ENCODE results near the gene TSPEAR.
"Not testable (repeated sequence)": the region's sequence is repeated elsewhere in the genome, so short reads cannot be mapped to it uniquely, and the experiment has no call there.

The TSPEAR gene

DNA sequence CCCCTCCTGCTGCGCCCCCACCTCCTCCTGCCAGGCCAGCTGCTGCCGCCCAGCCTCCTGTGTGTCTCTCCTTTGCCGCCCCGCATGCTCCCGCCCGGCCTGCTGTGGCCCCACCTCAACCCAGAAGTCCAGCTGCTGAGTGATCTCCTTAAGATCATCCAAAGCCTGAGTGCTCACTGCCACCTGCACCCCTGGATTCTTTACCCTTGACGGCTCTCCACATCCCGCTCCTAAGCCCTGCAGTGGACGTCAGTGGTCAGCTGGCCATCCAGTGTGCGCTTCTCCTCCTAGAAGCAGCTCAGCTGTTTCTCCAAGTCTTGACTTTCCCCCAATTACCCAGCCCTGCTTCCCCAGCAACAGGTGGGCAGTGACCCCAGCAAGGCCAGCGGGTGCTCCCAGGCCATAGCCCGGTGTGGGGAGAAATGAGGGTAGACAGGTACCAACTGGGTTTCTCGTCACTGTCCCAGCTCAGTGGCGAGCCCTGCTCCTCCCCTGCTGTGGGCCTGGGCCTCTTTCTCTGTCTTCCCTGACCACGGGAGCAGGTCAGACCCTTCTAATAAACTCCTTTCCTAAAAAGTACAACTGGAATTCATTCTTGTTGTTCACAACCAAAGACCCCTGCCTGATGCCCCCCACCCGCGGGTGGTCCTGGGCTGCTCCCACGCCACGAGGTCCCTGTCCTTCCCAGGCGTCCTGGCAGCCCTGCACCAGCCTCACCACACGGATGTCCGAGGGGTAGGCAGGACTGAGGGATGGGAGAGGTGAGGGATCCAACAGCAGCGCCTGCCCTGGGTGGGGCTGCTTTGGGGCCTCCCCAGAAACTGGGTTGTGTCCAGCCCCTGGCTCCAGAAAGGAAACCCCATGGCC lies 109.5 kb downstream of the TSPEAR start:
- no peak for FAIRE-seq

DNA sequence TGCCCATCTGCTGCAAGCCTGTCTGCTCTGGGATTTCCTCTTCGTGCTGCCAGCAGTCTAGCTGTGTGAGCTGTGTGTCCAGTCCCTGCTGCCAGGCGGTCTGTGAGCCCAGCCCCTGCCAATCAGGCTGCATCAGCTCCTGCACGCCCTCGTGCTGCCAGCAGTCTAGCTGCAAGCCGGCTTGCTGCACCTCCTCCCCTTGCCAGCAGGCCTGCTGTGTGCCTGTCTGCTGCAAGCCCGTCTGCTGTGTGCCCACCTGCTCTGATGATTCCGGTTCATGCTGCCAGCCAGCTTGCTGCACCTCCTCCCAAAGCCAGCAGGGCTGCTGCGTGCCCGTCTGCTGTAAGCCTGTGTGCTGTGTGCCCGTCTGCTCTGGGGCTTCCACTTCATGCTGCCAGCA lies 110.3 kb downstream of the TSPEAR start:
- not testable (repeated sequence) for FAIRE-seq

DNA sequence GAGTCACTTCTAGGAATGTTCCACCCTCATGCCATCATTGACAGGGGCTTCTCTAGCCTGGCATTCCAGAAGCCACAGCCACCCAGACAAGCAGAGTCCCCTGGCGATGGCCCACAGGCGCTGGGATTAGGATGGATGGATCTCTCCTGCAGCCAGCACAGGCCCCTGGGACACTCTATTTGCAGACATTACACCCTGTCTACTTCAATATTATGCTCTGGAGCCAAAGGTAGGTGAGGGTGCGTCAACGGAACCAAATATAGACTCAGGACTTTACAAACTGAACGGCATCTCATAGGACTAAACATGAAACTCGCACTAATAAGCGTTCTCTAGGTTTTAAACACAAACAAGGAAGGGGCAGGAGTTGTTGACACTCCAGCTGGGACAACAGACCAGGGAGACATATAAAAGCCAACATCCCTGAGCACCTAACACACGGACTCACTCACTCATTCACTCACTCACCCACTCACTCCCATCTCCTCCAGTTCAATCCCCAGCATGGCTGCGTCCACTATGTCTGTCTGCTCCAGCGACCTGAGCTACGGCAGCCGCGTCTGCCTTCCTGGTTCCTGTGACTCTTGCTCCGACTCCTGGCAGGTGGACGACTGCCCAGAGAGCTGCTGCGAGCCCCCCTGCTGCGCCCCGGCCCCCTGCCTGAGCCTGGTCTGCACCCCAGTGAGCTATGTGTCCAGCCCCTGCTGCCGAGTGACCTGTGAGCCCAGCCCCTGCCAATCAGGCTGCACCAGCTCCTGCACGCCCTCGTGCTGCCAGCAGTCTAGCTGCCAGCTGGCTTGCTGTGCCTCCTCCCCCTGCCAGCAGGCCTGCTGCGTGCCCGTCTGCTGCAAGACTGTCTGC lies 111.0 kb downstream of the TSPEAR start, which contains the start of gene KRTAP10-7:
TSS of gene KRTAP10-7 (plus strand) at position 480 of the 861 bp plus-strand sequence. CDS start at position 505, 25 bp downstream.
- not testable (repeated sequence) for FAIRE-seq

DNA sequence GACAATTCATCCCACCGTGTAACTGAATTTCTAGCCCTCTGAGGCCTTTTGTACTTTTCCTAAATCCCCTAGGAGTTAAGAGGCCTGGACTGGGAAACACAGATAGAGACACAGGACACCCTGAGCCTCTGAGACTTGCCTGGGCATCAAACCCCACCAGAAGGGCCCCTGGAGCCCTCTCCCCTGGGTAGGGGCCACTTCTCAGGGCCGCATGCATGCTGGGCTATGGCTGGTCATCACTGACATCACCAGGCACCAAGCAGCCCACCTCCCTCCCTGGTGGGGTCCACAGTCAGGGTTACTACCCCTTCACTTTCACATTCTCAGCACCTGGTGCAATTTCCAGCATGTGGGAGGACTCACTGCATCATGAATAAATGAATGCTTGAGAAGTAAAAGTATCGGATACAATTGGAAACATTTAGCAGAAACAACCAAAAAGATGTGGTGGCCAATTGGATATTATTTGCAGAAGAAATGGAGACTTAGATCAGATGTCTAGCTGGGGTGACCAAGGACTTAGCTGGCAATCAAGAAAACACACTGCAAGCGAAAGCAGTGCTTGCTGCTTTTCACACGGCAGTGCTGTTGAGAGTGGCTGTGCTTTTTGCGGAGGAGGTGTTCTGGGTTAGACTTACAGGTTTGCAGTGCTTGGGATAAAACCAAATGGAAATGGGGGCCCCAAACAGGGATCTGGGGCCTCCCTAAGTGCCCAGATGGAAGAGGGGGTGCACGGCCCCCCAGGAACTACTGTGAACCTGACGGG lies 111.9 kb downstream of the TSPEAR start:
- no peak for FAIRE-seq

DNA sequence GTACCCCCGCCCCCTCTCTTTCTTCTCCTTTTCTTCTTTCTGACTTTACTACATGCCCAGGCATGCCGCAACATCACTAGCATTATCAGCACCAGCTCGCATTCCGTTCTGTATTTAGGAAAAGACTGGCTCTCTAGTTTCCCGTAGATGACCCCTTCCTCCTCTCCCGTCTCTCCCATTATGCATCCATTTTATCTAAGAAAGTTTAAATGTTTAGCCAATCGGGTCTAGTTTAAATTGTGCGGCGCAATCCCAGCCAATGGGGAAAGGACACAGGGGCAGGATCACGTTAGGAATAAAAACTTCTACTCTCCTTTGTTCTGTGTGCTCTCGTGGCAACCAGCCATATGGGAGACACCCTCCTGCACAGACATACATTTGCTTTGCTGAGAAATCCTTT lies 113.3 kb downstream of the TSPEAR start:
- no peak for FAIRE-seq

DNA sequence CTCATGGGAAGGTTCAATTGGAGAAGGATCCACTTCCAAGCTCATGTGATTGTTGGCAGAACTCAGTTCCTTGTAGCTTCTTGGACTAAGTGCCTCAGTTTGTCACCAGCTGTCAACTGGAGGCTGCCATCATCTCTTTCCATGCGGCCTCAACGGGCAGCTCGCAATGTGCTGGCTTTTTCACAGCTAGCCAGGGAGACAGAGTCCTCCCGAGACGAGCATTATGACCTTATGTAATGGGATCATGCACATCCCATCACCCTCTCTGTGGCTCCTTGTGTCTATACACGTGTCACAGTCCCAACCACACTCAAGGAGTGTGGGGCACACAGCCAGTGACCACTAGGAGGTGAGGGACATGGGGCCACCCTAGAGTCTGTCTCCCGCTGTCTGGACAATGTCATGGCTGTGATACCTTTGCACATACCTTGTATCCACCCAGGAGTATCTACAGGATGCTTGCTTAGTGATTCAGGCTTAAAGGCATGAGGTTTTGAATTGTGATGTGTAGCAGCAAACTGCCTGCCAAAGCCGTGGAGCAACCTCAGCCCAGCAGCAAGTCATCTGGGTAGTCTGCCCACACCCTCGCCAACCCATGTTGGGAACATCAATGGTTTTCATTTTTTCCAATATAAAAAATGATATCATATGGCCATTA lies 115.2 kb downstream of the TSPEAR start:
- FAIRE-seq, result no peak

DNA sequence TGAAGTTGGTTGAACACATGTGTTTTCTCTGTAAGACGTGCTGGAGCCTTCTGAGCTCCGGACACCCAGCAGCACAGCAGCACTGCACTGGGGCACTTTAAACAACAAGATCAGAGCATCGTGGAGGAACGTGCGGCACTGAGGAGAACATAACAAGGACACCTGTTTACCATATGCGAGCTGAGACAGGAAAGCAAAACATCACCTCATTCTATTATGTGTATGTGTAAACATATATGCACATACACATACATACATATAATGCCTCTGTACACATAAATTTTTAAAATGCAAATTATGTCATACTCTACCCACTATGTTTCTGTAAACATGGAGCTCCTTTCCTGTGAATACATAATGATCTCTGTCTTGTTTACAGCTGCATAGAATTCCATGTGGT lies 115.8 kb downstream of the TSPEAR start:
- FAIRE-seq, result no peak

DNA sequence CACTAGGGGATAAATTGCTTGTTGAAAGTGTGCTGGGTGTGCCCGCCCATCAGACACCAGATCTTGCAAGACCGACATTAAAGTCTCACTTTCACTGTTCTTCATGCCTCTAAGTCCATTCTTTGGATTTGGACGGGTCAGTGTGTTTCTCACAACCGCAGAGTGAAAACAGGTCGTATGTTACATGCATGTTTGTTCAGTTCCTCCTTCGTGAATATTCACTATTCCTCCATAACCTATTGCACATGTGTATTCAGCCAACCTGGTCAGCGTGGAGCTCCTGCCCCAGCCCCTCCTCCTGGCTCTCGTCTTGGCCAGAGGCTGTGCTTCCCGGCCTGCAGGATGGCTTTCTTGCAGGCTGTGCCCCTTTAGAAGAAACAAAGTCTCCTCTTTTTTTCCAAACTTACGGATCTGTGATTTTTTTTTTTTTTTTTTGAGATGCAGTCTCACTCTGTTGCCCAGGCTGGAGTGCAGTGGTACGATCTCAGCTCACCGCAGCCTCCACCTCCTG lies 116.9 kb downstream of the TSPEAR start:
- FAIRE-seq, result no peak

DNA sequence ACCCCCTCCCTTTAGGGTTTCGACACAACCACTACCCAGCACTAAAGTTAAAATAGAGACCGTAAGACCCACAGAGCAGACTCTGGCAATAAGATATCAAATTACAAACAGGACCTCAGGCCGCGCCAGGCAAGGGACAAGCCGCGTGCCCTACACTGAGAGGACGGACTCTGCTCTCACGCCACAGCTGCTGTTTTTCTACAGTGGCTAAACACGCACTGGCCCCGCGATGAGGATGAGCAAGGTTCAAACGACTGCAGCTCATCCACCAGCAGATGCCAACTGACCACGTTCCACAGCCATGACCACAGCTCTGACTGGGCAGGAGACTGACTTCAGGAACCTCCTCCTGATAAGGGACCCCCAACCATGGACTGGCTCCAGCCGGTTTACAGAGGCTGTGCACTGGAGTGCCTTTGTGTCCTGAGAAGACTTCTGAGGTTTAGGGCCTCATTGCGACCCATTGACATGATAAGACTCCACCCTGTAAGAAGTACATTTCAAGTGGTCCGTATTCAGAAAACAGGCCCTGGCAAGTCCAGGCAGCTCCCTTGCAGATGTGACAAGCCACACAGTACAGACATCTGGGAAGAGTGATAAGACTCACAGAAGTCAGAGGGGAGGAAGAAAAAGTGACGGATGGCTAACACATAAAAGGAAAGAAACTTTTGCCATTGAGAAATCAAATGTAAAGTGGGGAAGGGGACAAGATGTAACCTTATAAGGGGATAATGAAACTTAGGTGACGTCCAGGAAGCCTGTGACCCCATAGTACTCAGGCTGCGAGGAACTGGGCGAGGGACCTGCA lies 117.6 kb downstream of the TSPEAR start:
- no peak for FAIRE-seq

DNA sequence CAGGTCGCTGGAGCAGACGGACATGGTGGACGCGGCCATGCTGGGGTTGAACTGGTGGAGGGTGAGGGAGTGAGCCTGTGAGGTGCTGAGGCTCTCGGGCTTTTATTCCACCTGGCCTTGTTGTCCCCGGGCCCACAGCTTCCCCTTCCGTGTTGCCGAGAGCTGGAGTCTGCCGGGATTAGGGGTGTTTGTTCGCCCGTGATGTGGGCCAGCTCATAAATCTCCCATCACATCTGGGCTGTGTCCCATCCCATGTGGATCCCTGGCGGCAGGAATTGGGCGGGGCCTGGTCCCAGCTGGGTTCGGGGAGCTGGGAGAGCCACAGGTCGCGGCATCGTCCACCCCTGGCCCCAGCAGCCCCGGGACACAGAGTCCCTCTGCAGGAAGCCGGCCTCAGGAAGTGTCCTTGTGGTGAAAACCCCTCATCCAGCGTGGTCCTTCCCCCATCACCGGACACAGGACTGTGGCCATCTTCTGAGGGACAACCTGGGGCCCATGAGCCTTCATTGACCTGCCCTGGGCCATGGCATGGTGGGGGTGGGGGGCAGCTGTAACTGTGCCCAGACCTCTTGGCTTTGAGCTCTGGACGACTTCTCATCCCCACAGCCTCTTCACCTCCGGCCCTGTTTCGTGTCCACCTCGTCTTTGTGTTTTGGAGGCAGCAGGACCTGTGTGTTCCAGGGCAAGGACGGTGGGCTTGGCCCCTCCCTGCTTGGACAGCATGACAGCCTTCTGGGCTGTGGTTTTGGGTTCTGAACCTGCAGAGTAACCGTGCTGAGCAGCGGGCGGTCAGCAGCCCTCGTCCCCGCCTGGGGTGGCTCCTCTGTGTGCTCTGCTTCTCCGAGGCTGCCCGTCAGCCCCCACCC lies 118.7 kb downstream of the TSPEAR start, which contains the start of gene KRTAP10-6:
TSS of gene KRTAP10-6 (minus strand) at position 60 of the 866 bp plus-strand sequence. CDS start at position 39, 21 bp downstream.
- FAIRE-seq, result no peak

DNA sequence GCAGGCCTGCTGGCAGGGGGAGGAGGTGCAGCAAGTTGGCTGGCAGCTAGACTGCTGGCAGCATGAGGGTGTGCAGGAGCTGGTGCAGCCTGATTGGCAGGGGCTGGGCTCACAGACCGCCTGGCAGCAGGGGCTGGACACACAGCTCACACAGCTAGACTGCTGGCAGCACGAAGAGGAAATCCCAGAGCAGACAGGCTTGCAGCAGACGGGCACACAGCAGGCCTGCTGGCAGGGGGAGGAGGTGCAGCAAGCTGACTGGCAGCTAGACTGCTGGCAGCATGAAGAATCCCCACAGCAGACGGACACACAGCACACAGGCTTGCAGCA lies 119.6 kb downstream of the TSPEAR start:
- FAIRE-seq, result not testable (repeated sequence)

DNA sequence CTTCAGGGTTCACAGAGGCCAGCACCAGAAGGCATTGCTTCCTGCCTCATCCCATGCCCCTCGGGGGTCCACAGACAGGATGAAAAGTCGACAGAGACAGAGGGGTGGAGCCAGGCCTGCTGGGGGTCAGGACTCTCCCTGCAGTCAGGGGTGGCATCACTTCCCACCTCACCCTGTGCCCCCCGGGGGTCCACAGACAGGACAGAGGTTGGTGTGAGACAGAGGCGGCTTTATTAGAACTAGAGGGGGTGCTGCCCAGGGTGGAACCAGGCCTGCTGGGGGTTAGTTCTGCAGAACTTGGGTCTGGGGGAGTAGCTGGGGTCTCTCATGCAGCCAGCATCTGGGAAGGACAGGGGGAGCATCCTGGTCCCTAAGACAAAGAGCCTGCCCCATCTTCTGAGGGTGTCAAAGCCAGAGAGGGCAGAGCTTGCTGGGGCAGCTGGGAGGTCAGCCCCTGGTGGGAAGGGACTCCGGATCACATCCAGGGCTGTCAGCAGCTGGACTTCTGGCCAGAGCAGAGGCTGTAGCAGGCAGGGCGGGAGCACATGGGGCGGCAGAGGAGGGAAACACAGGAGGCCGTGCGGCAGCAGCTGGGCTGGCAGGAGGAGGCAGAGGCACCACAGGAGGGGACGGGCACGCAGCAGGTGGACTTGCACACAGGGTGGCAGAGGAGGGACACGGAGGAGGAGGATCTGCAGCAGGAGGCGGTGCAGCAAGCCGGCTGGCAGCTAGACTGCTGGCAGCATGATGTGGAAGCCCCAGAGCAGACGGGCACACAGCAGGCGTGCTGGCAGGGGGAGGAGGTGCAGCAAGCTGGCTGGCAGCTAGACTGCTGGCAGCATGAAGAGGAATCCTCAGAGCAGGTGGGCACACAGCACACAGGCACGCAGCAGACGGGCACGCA lies 120.2 kb downstream of the TSPEAR start:
- not testable (repeated sequence) for FAIRE-seq

DNA sequence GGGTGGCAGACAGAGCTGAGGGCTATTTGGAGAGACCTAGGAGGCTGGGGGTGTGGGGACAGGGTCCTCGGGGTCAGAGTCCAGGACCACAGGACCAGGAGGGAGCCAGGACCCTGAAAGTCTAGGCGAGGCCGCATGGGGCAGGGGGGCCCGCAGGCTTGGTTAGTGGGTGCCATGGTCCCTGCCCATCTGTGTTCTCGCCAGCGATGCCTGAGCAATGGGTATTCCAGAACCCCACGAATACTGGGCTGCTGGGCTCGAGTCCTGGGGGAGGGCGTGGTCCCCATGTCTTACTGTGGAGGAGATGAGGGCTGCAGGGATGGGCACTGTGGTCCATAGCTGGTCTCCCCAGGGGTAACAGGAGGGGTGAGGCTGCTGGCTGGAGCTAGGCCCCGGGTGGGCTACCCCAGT lies 121.1 kb downstream of the TSPEAR start:
- no peak for FAIRE-seq

DNA sequence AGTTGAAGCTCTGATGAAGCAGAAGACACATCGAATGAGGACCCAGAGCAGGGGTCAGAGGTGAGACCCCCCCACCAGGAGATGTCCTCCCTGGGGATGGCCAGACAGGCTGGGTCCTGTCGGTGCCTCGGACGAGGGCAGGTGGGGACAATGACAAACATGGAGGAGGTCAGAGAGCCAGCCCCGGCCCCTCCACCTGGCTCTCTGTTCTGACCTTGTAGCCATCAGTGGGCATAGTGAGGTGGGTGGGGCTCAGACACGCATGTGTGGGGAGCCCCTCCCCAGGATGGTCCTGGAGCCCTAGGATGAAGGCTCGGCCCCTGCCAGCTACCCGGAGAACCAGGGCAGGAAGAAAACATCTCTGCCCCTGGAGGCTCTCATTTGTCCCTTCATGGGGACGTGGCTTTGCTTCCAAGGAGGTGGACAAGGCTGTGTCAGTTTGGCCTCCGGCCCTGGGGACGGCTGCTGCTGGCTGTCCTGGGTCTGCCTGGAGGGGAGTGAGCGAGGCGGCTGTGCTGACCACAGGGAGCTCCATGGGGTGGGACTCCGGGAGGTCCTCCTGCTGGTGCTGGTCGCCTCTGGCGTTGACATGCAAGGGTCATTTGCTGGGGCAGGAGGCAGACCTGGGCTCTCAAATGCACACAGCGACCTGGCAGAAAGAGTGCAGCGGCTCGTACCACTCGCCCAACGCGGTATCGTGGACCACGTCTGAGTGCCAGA lies 121.6 kb downstream of the TSPEAR start:
- FAIRE-seq, result no peak

DNA sequence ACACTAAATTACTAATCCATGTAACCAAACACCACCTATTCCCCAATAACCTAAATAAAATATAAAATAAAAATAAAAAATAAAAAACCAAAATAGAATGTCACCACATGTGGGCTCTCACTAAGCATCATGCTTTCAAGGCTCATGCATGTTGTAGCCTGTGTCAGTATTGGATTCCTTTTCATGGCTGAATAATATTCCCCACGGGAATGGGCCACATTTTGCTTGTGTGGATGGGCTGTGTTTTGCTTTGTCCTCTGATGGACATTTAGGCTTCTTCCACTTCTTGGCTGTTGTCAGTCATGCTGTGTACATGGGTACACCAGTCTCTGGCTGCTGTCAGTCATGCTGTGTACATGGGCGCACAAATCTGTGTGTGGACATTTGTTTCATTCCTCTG lies 122.3 kb downstream of the TSPEAR start:
- FAIRE-seq, result no peak

DNA sequence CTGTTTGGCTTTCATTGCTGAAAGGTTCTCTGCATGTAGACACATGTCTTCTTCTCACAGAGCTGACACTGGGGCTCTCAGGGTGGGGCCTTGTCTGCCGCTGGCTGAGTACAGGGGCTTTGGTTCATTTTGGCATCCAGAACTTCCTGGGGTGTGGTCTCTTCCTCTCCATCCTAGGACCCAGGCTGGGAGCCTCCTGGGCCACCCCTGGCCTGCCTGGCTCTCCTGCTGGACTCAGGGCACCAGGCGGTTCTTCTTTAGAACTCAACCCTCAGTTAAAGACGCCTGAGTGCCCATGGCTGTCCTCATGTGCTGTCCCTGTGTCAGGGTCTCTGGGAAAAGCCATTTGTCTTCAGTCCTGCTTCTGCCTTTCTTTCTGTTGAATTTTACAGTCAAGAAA lies 125.5 kb downstream of the TSPEAR start:
- no peak for FAIRE-seq

DNA sequence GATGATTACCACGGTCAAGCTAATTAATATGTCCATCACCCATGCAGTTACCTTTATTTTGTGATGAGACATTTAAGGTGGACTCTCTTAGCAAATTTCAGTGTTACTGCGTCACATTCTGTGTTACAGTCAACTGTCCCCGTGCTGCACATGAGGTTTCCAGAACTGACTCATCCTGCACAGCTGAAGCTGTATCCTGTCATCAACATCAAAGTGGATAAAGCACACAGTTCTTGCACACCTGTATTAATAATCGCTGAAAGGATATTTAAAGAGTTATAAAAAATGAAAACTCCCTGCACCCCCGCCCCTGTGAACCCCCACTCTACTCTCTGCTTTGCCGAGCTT lies 127.6 kb downstream of the TSPEAR start:
- FAIRE-seq, result no peak

DNA sequence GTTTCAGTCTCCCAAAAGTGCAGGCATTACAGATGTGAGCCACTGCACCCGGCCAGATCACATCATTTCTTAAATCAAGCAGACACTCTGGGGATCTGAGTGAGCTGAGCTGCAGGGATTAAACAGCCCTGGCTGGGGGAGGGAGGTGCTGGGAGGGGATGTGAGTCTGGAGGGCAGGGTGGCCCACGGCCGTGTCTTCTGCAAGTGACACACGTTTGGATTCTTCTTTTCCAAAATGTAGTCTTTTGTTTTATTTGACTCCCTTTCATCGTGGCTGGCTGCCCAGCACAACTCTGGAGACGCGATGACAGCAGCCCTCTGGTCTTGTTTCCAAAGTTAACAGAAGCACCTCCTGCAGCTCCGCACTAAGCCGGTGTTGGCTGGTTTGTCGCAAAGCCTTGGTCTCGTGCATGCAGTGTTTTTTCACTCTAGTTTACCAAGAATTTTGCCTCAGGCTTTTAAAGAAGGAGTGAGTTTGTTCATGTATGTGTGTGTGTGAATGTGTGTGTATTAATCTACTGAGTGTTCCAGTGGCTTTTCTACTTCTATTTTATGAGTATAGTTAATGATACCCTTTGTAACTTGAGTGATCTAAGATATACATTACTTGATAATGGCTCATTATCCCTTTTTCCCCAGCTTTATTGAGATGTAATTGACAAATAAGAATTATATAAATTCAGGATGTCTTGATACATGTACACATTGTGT lies 128.1 kb downstream of the TSPEAR start:
- FAIRE-seq, result no peak

Measured in TTC549 (cell line).